DMS 273 (cell line): Measurements from ENCODE around the gene ANKDD1A.
A peak's percentile ranks its signal among the peaks of the same experiment; 100 is the strongest.

ENCODE experiments used
- DNase-seq: peaks from one replicate; lab custom pipeline; 2025; ENCODE audit not compliant: unreplicated experiment; lab: John Stamatoyannopoulos, UW

The ANKDD1A gene

GRCh38 chr15:64923546-64923945 is 11.8 kb downstream of the ANKDD1A start:
- DNase-seq = no peak

- no peak for DNase-seq
Measured at GRCh38 chr15:64925335-64926330, 13.9 kb downstream of the ANKDD1A start.

GRCh38 chr15:64926661-64927060 is 15.0 kb downstream of the ANKDD1A start:
- no peak for DNase-seq

GRCh38 chr15:64928626-64929220 is 17.0 kb downstream of the ANKDD1A start:
- DNase-seq = no peak

GRCh38 chr15:64930019-64930652 is 18.4 kb downstream of the ANKDD1A start:
- DNase-seq = no peak

- DNase-seq = no peak
Measured at GRCh38 chr15:64930778-64931371, 19.2 kb downstream of the ANKDD1A start.

- no peak for DNase-seq
Measured at GRCh38 chr15:64931381-64931780, 19.7 kb downstream of the ANKDD1A start.

- DNase-seq = no peak
Measured at GRCh38 chr15:64934023-64934422, 22.3 kb downstream of the ANKDD1A start.

- DNase-seq = peak; percentile 9
Measured at GRCh38 chr15:64938192-64938591, 26.5 kb downstream of the ANKDD1A start.

GRCh38 chr15:64942356-64942755 is 30.7 kb downstream of the ANKDD1A start:
- DNase-seq = no peak

GRCh38 chr15:64943512-64944225 is 32.0 kb downstream of the ANKDD1A start:
- DNase-seq = no peak

GRCh38 chr15:64944961-64945360 is 33.3 kb downstream of the ANKDD1A start:
- DNase-seq = no peak

- DNase-seq = no peak
Measured at GRCh38 chr15:64947211-64947610, 35.5 kb downstream of the ANKDD1A start.

GRCh38 chr15:64948916-64949315 is 37.2 kb downstream of the ANKDD1A start:
- DNase-seq = peak; percentile 18

- no peak for DNase-seq
Measured at GRCh38 chr15:64949383-64950186, 37.9 kb downstream of the ANKDD1A start.

- DNase-seq = peak; percentile 15
Measured at GRCh38 chr15:64950888-64951287, 39.2 kb downstream of the ANKDD1A start.

GRCh38 chr15:64951777-64952418 is 40.2 kb downstream of the ANKDD1A start:
- no peak for DNase-seq

- DNase-seq = no peak
Measured at GRCh38 chr15:64954395-64954794, 42.7 kb downstream of the ANKDD1A start.

- DNase-seq = no peak
Measured at GRCh38 chr15:64959128-64959527, 47.4 kb downstream of the ANKDD1A start.
